ENCODE data around the gene DPM1.

Gene DPM1

DNA sequence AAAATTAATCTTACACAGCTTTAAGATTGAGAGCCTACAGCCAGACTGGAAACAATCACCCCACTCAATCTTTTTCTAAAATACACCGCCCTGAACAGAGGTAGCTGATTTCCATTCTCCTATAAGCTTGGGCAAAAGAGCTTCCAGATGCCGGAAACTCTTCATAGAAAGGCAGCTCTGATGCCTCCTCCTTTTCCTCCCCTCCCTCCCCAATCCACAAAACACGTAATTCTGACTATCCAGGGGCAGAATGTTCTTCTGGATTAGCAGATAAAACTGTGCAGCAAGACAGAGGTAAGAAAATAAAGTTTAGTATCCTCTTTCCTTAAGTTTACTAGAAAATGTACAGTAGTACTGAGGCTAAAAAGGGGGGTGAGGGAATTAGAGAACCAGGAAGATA lies 42.9 kb downstream of the DPM1 start:
- Histone ChIP-seq H3K4me1 (ENCODE audit: control insufficient read depth, insufficient read depth, low read length) (peaks cover 15% of the 10 kb centered on the region), H3K27ac (ENCODE audit: low read length) (no peak overlapping the region), H3K9ac (ENCODE audit: low read length in 2 of 2) (no peak overlapping the region)

DNA sequence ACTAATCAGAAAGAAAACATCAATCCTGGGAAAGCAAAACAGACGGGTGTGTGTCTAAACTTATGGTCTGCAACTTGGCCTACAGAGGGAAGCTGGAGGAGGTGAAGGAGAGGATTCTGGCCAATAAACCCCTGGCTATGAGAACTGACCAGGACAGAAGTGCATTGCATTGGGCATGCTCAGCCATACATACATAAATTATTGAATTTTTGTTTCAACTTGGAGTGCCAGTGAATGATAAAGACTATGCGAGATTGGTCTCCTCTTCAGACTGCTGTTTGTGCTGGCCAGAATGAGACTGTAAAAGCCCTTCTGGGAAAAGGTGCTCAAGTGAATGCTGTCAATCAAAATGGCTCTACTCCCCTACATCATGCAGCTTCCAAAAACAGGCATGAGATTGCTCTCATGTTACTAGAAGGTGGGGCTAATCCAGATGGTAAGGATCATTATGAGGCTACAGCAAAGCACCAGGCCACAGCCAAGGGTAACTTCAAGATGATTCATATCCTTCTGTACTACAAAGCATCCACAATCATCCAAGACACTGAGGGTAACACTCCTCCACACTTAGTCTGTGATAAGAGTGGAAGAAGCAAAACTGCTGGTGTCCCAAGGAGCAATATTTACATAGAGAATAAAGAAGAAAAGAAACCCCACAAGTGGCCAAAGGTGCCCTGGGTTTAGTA lies 44.5 kb downstream of the DPM1 start:
- Histone ChIP-seq H3K36me3 (ENCODE audit: control insufficient read depth in 2 of 2, insufficient read depth in 2 of 2, low read length in 2 of 2) (no peaks in the 10 kb centered on the region), H3K27ac (ENCODE audit: low read length) (no peak overlapping the region), H3K27me3 (ENCODE audit: control insufficient read depth in 1 of 2, insufficient read depth in 2 of 2, low read length in 2 of 2) (no peaks in the 10 kb centered on the region), H3K4me1 (ENCODE audit: control insufficient read depth, insufficient read depth, low read length) (peaks cover 18% of the 10 kb centered on the region), H3K4me3 (ENCODE audit: low read length in 2 of 2) (no peak overlapping the region), H3K9me3 (ENCODE audit: control insufficient read depth in 2 of 2, low read length in 2 of 2) (no peaks in the 10 kb centered on the region), H3K9ac (ENCODE audit: low read length in 2 of 2) (no peak overlapping the region)

More for the DNA sequence above, 42.9 kb downstream of the DPM1 start:
- Histone ChIP-seq H3K36me3 (ENCODE audit: control insufficient read depth in 2 of 2, insufficient read depth in 2 of 2, low read length in 2 of 2) (no peaks in the 10 kb centered on the region), H3K9me3 (ENCODE audit: control insufficient read depth in 2 of 2, low read length in 2 of 2) (no peaks in the 10 kb centered on the region), H3K4me3 (ENCODE audit: low read length in 2 of 2) (no peak overlapping the region), H3K27me3 (ENCODE audit: control insufficient read depth in 1 of 2, insufficient read depth in 2 of 2, low read length in 2 of 2) (no peaks in the 10 kb centered on the region)

DNA sequence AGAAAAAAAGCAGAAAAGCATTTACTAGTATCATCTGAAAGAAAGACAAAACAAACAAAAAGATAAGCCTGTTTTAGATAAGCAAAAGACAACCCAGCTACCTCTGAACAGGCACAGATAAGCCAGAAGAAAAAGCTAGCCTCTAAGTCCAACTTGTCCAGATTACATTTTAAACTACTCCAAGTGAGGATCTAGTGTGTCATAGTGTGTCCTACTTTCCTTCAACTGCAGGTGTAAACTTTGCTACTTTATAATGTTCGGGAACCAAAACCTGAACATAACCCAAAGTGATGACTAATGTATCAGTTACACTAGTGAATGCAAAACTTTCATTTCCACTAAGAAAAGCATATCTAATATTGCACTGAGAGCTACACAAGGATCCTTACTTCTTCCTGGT lies 46.6 kb downstream of the DPM1 start:
- H3K9me3 ChIP-seq (ENCODE audit: control insufficient read depth in 2 of 2, low read length in 2 of 2), result no peaks in the 10 kb centered on the region
- no peak overlapping the region for H3K27ac ChIP-seq (ENCODE audit: low read length)
- no peaks in the 10 kb centered on the region for H3K27me3 ChIP-seq (ENCODE audit: control insufficient read depth in 1 of 2, insufficient read depth in 2 of 2, low read length in 2 of 2)
- H3K36me3 ChIP-seq (ENCODE audit: control insufficient read depth in 2 of 2, insufficient read depth in 2 of 2, low read length in 2 of 2), result no peaks in the 10 kb centered on the region
- H3K4me1 ChIP-seq (ENCODE audit: control insufficient read depth, insufficient read depth, low read length), result peaks cover 11% of the 10 kb centered on the region
- H3K4me3 ChIP-seq (ENCODE audit: low read length in 2 of 2), result no peak overlapping the region
- H3K9ac ChIP-seq (ENCODE audit: low read length in 2 of 2), result no peak overlapping the region

DNA sequence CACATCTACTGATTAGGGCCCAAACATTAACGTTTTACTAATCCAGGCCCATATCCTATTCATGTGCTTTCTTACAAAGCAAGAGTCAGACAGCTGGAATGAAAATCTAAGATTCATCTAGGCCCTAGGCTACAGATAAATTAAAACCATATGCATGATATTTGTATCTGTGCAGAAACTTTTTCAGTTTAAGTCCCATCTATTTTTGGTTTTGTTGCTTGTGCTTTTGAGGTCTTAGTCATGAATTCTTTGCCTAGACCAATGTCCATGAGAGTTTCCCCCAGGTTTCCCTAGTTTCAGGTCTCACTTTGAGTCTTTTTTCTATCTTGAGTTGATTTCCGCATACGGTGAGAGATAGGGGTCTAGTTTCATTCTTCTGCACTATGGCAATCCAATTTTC lies 47.3 kb downstream of the DPM1 start:
- Histone ChIP-seq H3K36me3 (ENCODE audit: control insufficient read depth in 2 of 2, insufficient read depth in 2 of 2, low read length in 2 of 2) (no peaks in the 10 kb centered on the region), H3K27ac (ENCODE audit: low read length) (no peak overlapping the region), H3K9me3 (ENCODE audit: control insufficient read depth in 2 of 2, low read length in 2 of 2) (no peaks in the 10 kb centered on the region), H3K27me3 (ENCODE audit: control insufficient read depth in 1 of 2, insufficient read depth in 2 of 2, low read length in 2 of 2) (no peaks in the 10 kb centered on the region), H3K4me3 (ENCODE audit: low read length in 2 of 2) (no peak overlapping the region), H3K4me1 (ENCODE audit: control insufficient read depth, insufficient read depth, low read length) (peaks cover 11% of the 10 kb centered on the region), H3K9ac (ENCODE audit: low read length in 2 of 2) (no peak overlapping the region)

DNA sequence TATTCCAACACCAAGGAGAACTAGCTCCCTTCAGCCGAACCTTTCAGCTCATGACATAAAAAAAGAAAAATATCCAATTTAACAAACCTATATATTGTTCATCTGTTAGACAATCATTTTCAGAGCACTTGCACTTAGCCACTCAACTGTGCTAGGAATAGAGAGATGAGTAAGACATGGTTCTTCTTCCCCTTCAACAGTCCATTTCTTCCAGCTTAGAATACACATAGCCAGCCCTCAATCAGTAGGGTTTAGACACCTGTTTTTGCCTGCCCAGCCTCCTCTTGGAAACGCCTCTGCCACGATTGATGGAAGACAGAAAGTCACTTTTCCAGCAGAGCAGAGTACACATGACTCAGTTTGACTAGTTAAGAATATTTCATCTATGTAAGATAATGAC lies 48.9 kb downstream of the DPM1 start:
- H3K27me3 ChIP-seq (ENCODE audit: control insufficient read depth in 1 of 2, insufficient read depth in 2 of 2, low read length in 2 of 2), result no peaks in the 10 kb centered on the region
- H3K9me3 ChIP-seq (ENCODE audit: control insufficient read depth in 2 of 2, low read length in 2 of 2), result no peaks in the 10 kb centered on the region
- H3K4me1 ChIP-seq (ENCODE audit: control insufficient read depth, insufficient read depth, low read length), result peaks cover 11% of the 10 kb centered on the region

DNA sequence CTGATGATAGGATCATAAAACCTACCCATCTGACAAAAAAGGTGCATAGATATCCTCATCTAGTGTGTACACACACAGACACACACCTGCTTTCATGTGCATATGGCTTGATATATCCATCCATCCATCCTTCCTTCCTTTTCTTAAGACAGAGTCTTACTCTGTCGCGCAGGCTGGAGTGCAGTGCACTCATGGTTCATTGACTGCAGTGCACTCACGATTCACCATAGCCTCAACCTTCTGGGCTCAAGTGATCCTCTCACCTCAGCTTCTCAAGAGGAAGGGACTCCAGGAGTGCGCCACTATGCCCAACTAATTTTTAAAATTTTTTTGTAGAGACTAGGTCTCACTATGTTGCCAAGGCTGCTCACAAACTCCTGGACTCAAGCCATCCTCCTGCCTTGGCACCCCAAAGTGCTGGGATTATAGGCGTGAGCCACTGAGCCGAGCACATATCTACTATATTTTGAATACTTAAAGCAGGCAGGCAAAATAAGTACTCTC lies 54.2 kb downstream of the DPM1 start:
- H3K27ac ChIP-seq (ENCODE audit: low read length), result no peak overlapping the region
- no peaks in the 10 kb centered on the region for H3K9me3 ChIP-seq (ENCODE audit: control insufficient read depth in 2 of 2, low read length in 2 of 2)
- H3K4me3 ChIP-seq (ENCODE audit: low read length in 2 of 2), result no peak overlapping the region
- H3K9ac ChIP-seq (ENCODE audit: low read length in 2 of 2), result no peak overlapping the region
- no peaks in the 10 kb centered on the region for H3K27me3 ChIP-seq (ENCODE audit: control insufficient read depth in 1 of 2, insufficient read depth in 2 of 2, low read length in 2 of 2)
- H3K4me1 ChIP-seq (ENCODE audit: control insufficient read depth, insufficient read depth, low read length), result no peaks in the 10 kb centered on the region
- H3K36me3 ChIP-seq (ENCODE audit: control insufficient read depth in 2 of 2, insufficient read depth in 2 of 2, low read length in 2 of 2), result peaks cover 11 to 15% of the 10 kb centered on the region in 2 donors

More for the DNA sequence above, 48.9 kb downstream of the DPM1 start:
- no peak overlapping the region for H3K9ac ChIP-seq (ENCODE audit: low read length in 2 of 2)
- H3K36me3 ChIP-seq (ENCODE audit: control insufficient read depth in 2 of 2, insufficient read depth in 2 of 2, low read length in 2 of 2), result no peaks in the 10 kb centered on the region
- no peak overlapping the region for H3K4me3 ChIP-seq (ENCODE audit: low read length in 2 of 2)
- H3K27ac ChIP-seq (ENCODE audit: low read length), result no peak overlapping the region

DNA sequence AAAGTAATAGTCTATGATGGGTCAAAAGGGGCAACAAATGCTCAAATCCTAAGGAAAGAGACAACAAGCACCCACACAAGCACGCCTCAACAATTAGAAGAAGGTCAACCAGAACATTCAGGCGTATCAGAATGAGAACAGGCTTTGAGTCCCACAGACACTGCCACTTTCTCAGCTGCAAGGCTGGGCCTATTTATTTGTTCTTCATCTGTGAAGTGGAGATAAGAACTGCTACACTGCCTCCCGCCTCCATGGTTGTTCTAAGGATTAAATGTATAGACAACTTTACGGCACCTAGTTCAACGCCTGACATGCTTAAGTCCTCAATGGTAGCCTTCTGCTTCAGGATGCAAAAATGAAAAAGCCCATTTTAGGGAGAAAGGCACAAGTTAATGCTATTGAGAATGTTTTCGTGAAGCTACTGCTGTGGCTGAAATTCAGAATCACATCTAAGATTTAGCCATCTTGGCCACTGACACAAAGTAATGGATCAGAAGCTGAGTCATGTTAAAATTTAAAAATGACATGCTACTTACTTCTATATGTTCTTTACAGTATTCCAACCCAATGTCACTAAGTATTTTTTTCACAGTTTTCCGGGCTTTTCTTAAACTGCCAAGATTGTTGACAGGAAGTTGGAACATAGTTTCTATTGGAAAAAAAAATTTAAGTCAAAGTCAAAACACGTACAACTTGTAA lies 54.8 kb downstream of the DPM1 start:
- H3K27me3 ChIP-seq (ENCODE audit: control insufficient read depth in 1 of 2, insufficient read depth in 2 of 2, low read length in 2 of 2), result no peaks in the 10 kb centered on the region
- H3K4me3 ChIP-seq (ENCODE audit: low read length in 2 of 2), result no peak overlapping the region
- H3K36me3 ChIP-seq (ENCODE audit: control insufficient read depth in 2 of 2, insufficient read depth in 2 of 2, low read length in 2 of 2), result peaks cover 12 to 15% of the 10 kb centered on the region in 2 donors
- H3K27ac ChIP-seq (ENCODE audit: low read length), result no peak overlapping the region
- no peak overlapping the region for H3K9ac ChIP-seq (ENCODE audit: low read length in 2 of 2)
- H3K9me3 ChIP-seq (ENCODE audit: control insufficient read depth in 2 of 2, low read length in 2 of 2), result no peaks in the 10 kb centered on the region
- H3K4me1 ChIP-seq (ENCODE audit: control insufficient read depth, insufficient read depth, low read length), result no peaks in the 10 kb centered on the region

DNA sequence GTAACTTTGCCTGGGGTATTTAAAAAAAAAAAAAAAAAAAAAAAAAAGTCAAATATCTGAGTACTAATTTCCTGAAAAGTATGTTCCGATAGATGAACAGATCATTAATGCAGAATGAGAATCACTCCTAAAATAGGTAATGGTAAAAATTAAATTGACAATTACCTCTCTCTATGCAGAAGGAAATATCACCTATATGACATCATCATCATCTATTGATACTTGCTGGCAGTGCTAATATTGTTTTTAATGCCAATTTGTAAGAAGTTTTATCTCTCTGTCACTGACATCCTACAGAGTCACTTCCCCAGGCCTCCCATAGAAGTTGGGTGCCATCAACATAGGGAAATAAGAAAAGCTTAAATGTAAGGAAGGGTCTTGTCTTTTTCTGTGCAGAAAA lies 57.0 kb downstream of the DPM1 start:
- H3K9ac ChIP-seq (ENCODE audit: low read length in 2 of 2), result no peak overlapping the region
- no peak overlapping the region for H3K4me3 ChIP-seq (ENCODE audit: low read length in 2 of 2)
- H3K27me3 ChIP-seq (ENCODE audit: control insufficient read depth in 1 of 2, insufficient read depth in 2 of 2, low read length in 2 of 2), result no peaks in the 10 kb centered on the region
- H3K4me1 ChIP-seq (ENCODE audit: control insufficient read depth, insufficient read depth, low read length), result no peaks in the 10 kb centered on the region
- H3K9me3 ChIP-seq (ENCODE audit: control insufficient read depth in 2 of 2, low read length in 2 of 2), result no peaks in the 10 kb centered on the region
- peaks cover 26 to 28% of the 10 kb centered on the region in 2 donors for H3K36me3 ChIP-seq (ENCODE audit: control insufficient read depth in 2 of 2, insufficient read depth in 2 of 2, low read length in 2 of 2)
- H3K27ac ChIP-seq (ENCODE audit: low read length), result no peak overlapping the region

DNA sequence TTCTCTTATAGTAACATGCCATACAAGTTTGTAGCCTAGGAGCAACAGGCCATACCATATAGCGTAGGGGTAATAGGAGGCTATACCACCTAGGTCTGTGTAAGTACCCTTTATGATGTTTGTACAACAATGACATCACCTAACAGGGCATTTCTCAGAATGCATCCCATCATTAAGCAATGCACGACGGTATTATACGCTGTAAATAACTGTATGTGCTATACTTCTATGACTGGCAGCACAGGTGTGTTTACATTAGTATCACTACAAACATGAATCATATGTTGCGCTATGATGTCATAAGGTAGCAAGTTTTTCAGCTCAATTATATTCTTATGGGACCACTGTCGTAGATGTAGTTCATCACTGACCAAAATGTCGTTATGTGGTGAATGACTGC lies 58.1 kb downstream of the DPM1 start:
- Histone ChIP-seq H3K27ac (ENCODE audit: low read length) (no peak overlapping the region), H3K27me3 (ENCODE audit: control insufficient read depth in 1 of 2, insufficient read depth in 2 of 2, low read length in 2 of 2) (no peaks in the 10 kb centered on the region), H3K9me3 (ENCODE audit: control insufficient read depth in 2 of 2, low read length in 2 of 2) (no peaks in the 10 kb centered on the region), H3K4me1 (ENCODE audit: control insufficient read depth, insufficient read depth, low read length) (no peaks in the 10 kb centered on the region), H3K36me3 (ENCODE audit: control insufficient read depth in 2 of 2, insufficient read depth in 2 of 2, low read length in 2 of 2) (peaks cover 26 to 28% of the 10 kb centered on the region in 2 donors), H3K9ac (ENCODE audit: low read length in 2 of 2) (no peak overlapping the region), H3K4me3 (ENCODE audit: low read length in 2 of 2) (no peak overlapping the region)

DNA sequence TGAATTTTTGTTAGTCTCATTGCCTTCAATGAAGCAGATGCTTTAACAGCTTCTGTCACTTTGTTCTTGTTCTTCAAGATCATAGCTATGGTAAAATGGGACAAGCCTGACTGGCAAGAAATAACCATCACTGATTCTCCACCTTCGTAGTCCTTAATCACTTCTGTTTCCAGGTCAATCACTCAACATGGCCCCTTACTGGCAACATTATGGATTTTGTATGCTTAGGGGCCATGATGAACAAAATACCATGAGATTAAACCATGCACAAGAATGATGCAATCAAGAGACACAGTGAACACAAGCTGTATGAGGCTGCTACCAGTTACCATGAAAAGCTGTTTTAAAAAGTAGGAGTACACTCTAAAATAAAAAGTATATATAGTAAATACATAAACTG lies 59.9 kb downstream of the DPM1 start:
- H3K27ac ChIP-seq (ENCODE audit: low read length), result no peak overlapping the region
- H3K9me3 ChIP-seq (ENCODE audit: control insufficient read depth in 2 of 2, low read length in 2 of 2), result no peaks in the 10 kb centered on the region
- peaks cover 34 to 35% of the 10 kb centered on the region in 2 donors for H3K36me3 ChIP-seq (ENCODE audit: control insufficient read depth in 2 of 2, insufficient read depth in 2 of 2, low read length in 2 of 2)
- no peaks in the 10 kb centered on the region for H3K4me1 ChIP-seq (ENCODE audit: control insufficient read depth, insufficient read depth, low read length)
- no peak overlapping the region for H3K4me3 ChIP-seq (ENCODE audit: low read length in 2 of 2)
- H3K9ac ChIP-seq (ENCODE audit: low read length in 2 of 2), result no peak overlapping the region
- H3K27me3 ChIP-seq (ENCODE audit: control insufficient read depth in 1 of 2, insufficient read depth in 2 of 2, low read length in 2 of 2), result no peaks in the 10 kb centered on the region

Measured in stomach smooth muscle (tissue), 2 donors.